H1 (cell line): ENCODE measurements around the gene LTO1. TPM values are rescaled to one million over a fixed set of nuclear protein-coding genes. Genes with fewer than 3 reads are reported as not detected.

Experiments used
- CTCF ChIA-PET: fragments of 300-600 bp; sonication (Branson Sonifier 250); formaldehyde crosslinking; loops from one replicate; lab custom pipeline; 2021; ENCODE audit not compliant: partially characterized antibody; lab: Charles Lee
- POLR2A ChIA-PET: fragments of 300-600 bp; sonication (Branson Sonifier 250); formaldehyde crosslinking; loops from one replicate; lab custom pipeline; 2021; ENCODE audit warnings: inconsistent platforms; ENCODE audit not compliant: partially characterized antibody; lab: Charles Lee
- DNase-seq, 2 experiments: peaks; one replicate each; pipeline versions ENCODE4 v3.0.0 to v3.0.0-alpha.2; 2010 to 2022; ENCODE audit warnings: low spot score in 2 of 2, low read depth in 1 of 2, mixed read lengths in 1 of 2
- FAIRE-seq: peaks from 2 replicates; lab custom pipeline; 2011; peaks lifted over from hg19 to GRCh38; lab: Jason Lieb, UNC
- H2AFZ ChIP-seq: 2 replicates; pipeline ENCODE4 v1.8.1; 2012; ENCODE audit warnings: low read length, inconsistent platforms
- H2AK5ac ChIP-seq: 2 replicates; pipeline ENCODE4 v1.6.1; 2013; ENCODE audit warnings: low read depth, low read length
- H2BK120ac ChIP-seq: replicated peaks from 2 replicates; pipeline ENCODE3; 2013; ENCODE audit warnings: low read depth, low read length, inconsistent platforms
- H2BK12ac ChIP-seq: 2 replicates; pipeline ENCODE4 v1.6.1; 2013; ENCODE audit warnings: low read depth, low read length
- H2BK15ac ChIP-seq: 2 replicates; pipeline ENCODE4 v1.6.1; 2013; ENCODE audit warnings: low read length
- H2BK20ac ChIP-seq: 2 replicates; pipeline ENCODE4 v1.6.1; 2013; ENCODE audit warnings: low read length
- H2BK5ac ChIP-seq: 2 replicates; pipeline ENCODE4 v1.6.1; 2013; ENCODE audit warnings: low read depth, low read length
- H3K14ac ChIP-seq: 2 replicates; pipeline ENCODE4 v1.6.1; 2013; ENCODE audit warnings: inconsistent platforms; ENCODE audit not compliant: insufficient read length
- H3K18ac ChIP-seq: 2 replicates; pipeline ENCODE4 v1.6.1; 2013; ENCODE audit warnings: low read length; ENCODE audit errors: extremely low read depth
- H3K23ac ChIP-seq: 2 replicates; pipeline ENCODE4 v1.6.1; 2013; ENCODE audit warnings: inconsistent platforms; ENCODE audit not compliant: insufficient read length
- H3K23me2 ChIP-seq: 2 replicates; pipeline ENCODE4 v1.6.1; 2013; ENCODE audit warnings: low read depth, low read length
- H3K27ac ChIP-seq: 2 replicates; pipeline ENCODE4 v1.6.1; 2011; ENCODE audit warnings: low read depth, low read length, inconsistent platforms
- H3K27me3 ChIP-seq, 4 experiments: replicated peaks in 1 of 4; 1 replicate in 1 of 4; 2 replicates in 3 of 4; pipeline versions ENCODE4 v1.6.1 to v1.8.1; 2011 to 2013; ENCODE audit warnings: low read length in 3 of 4, mild to moderate bottlenecking in 3 of 4, inconsistent platforms in 2 of 4, mixed read lengths in 2 of 4, moderate library complexity in 1 of 4; ENCODE audit not compliant: control insufficient read depth in 3 of 4, insufficient read depth in 3 of 4; ENCODE audit errors: extremely low read depth in 1 of 4
- H3K36me3 ChIP-seq, 4 experiments: 2 replicates each; pipeline versions ENCODE4 v1.6.1 to v1.8.1; 2011 to 2013; ENCODE audit warnings: mild to moderate bottlenecking in 4 of 4, low read length in 3 of 4, moderate library complexity in 2 of 4, control low read depth in 1 of 4, inconsistent platforms in 1 of 4; ENCODE audit not compliant: insufficient read depth in 4 of 4, control insufficient read depth in 2 of 4
- H3K4ac ChIP-seq: replicated peaks from 2 replicates; pipeline ENCODE3; 2013; ENCODE audit warnings: low read length, low read depth, mixed read lengths, inconsistent platforms; ENCODE audit not compliant: insufficient read length
- H3K4me1 ChIP-seq, 4 experiments: replicated peaks in 1 of 4; 1 replicate in 1 of 4; 2 replicates in 3 of 4; pipeline versions ENCODE4 v1.6.1 to v1.8.1; 2011 to 2013; ENCODE audit warnings: low read length in 3 of 4, inconsistent platforms in 2 of 4, mixed read lengths in 1 of 4; ENCODE audit not compliant: insufficient read depth in 4 of 4, control insufficient read depth in 3 of 4
- H3K4me2 ChIP-seq, 2 experiments: 2 replicates each; pipeline versions ENCODE4 v1.6.1 to v1.8.1; 2011 to 2013; ENCODE audit warnings: low read depth in 2 of 2, low read length in 2 of 2, control low read depth in 1 of 2, inconsistent platforms in 1 of 2, mild to moderate bottlenecking in 1 of 2; ENCODE audit not compliant: insufficient read depth in 1 of 2
- H3K4me3 ChIP-seq, 4 experiments: fragments of 200-600, 300-600 bp in 1 of 4; sonication (generic), shearing (Covaris generic), sonication (Bioruptor Twin) in 1 of 4; 2 replicates each; pipeline versions ENCODE4 v1.5.1 to v1.8.1; 2011 to 2016; ENCODE audit warnings: low read length in 4 of 4, low read depth in 3 of 4, control low read depth in 2 of 4, inconsistent platforms in 2 of 4, mild to moderate bottlenecking in 2 of 4, mixed read lengths in 1 of 4, moderate library complexity in 1 of 4; ENCODE audit not compliant: insufficient read depth in 2 of 4; ENCODE audit errors: extremely low read depth in 1 of 4
- H3K56ac ChIP-seq: replicated peaks from 2 replicates; pipeline ENCODE3; 2013; ENCODE audit warnings: low read depth, mild to moderate bottlenecking, mixed read lengths, low read length, inconsistent platforms; ENCODE audit not compliant: insufficient read length
- H3K79me1 ChIP-seq: 2 replicates; pipeline ENCODE4 v1.6.1; 2013; ENCODE audit warnings: low read depth, low read length, control low read depth
- H3K79me2 ChIP-seq, 2 experiments: 2 replicates each; pipeline versions ENCODE4 v1.6.1 to v1.8.1; 2012 to 2013; ENCODE audit warnings: low read length in 2 of 2, mild to moderate bottlenecking in 2 of 2, inconsistent platforms in 1 of 2; ENCODE audit not compliant: insufficient read depth in 2 of 2, control insufficient read depth in 1 of 2
- H3K9ac ChIP-seq, 4 experiments: replicated peaks in 1 of 4; 1 replicate in 1 of 4; 2 replicates in 3 of 4; pipeline versions ENCODE4 v1.6.1 to v1.8.1; 2011 to 2013; ENCODE audit warnings: low read depth in 3 of 4, low read length in 3 of 4, control low read depth in 2 of 4, mild to moderate bottlenecking in 2 of 4, moderate library complexity in 2 of 4, inconsistent platforms in 1 of 4; ENCODE audit errors: extremely low read depth in 1 of 4
- H3K9me3 ChIP-seq, 2 experiments: 2 replicates each; pipeline versions ENCODE4 v1.6.1 to v1.8.1; 2012 to 2013; ENCODE audit warnings: mild to moderate bottlenecking in 2 of 2, moderate library complexity in 2 of 2, control low read depth in 1 of 2, inconsistent platforms in 1 of 2, low read depth in 1 of 2, low read length in 1 of 2, mixed read lengths in 1 of 2; ENCODE audit not compliant: insufficient read depth in 2 of 2
- H4K20me1 ChIP-seq, 2 experiments: replicated peaks in 1 of 2; 2 replicates each; pipeline versions ENCODE3 to v1.8.1; 2011 to 2013; ENCODE audit warnings: inconsistent platforms in 2 of 2, low read length in 2 of 2, mild to moderate bottlenecking in 1 of 2; ENCODE audit not compliant: insufficient read depth in 2 of 2, control insufficient read depth in 1 of 2
- H4K5ac ChIP-seq: 2 replicates; pipeline ENCODE4 v1.6.1; 2013; ENCODE audit warnings: low read length, low read depth, mixed read lengths, inconsistent platforms; ENCODE audit not compliant: insufficient read length
- H4K8ac ChIP-seq: 2 replicates; pipeline ENCODE4 v1.8.0; 2013; ENCODE audit warnings: mild to moderate bottlenecking, moderate library complexity, low read length, inconsistent platforms; ENCODE audit not compliant: insufficient read depth; ENCODE audit errors: extremely low read depth
- H4K91ac ChIP-seq: replicated peaks from 2 replicates; pipeline ENCODE3; 2013; ENCODE audit warnings: low read length, mixed read lengths, inconsistent platforms; ENCODE audit not compliant: insufficient read length
- CBX5 ChIP-seq: fragments of 300-800, 300-1000 bp; sonication (generic); IDR thresholded peaks from 2 replicates; pipeline ENCODE4 v1.7.1; 2016; ENCODE audit warnings: antibody characterized with exemption, low read length, low read depth
- FOSL1 ChIP-seq: IDR thresholded peaks from 2 replicates; pipeline ENCODE4 v1.6.1; 2011; ENCODE audit warnings: mild to moderate bottlenecking, low read depth, low read length, moderate library complexity; ENCODE audit not compliant: insufficient read depth
- GTF2F1 ChIP-seq: IDR thresholded peaks from 2 replicates; pipeline ENCODE4 v1.6.1; 2012; ENCODE audit warnings: low read depth, low read length, improper control_type of control experiment, borderline replicate concordance
- KDM1A ChIP-seq: fragments of 200-600, 300-600 bp; sonication (generic); IDR thresholded peaks from 2 replicates; pipeline ENCODE4 v1.7.1; 2016; ENCODE audit warnings: mild to moderate bottlenecking, low read length, borderline replicate concordance
- KDM4A ChIP-seq: IDR thresholded peaks from one replicate; pipeline ENCODE4 v1.7.1; 2012; ENCODE audit warnings: low read depth, mild to moderate bottlenecking, moderate library complexity, low read length, inconsistent platforms; ENCODE audit not compliant: severe bottlenecking
- POU5F1 ChIP-seq: IDR thresholded peaks from 2 replicates; pipeline ENCODE4 v1.6.1; 2011; ENCODE audit warnings: low read depth, mild to moderate bottlenecking, low read length, moderate library complexity
- SP4 ChIP-seq: IDR thresholded peaks from 2 replicates; pipeline ENCODE4 v1.6.1; 2012; ENCODE audit warnings: low read length, inconsistent platforms
- SUZ12 ChIP-seq: fragments of 200-600 bp; sonication (generic); IDR thresholded peaks from 2 replicates; pipeline ENCODE4 v1.6.1; 2012; ENCODE audit warnings: mild to moderate bottlenecking, inconsistent platforms, low read length, moderate library complexity, mixed read lengths
- TCF12 ChIP-seq: IDR thresholded peaks from 2 replicates; pipeline ENCODE4 v1.6.1; 2011; ENCODE audit warnings: low read depth, mild to moderate bottlenecking, low read length
- ZNF274 ChIP-seq: IDR thresholded peaks from 2 replicates; pipeline ENCODE4 v1.7.0; 2012; ENCODE audit warnings: low read length, borderline replicate concordance; ENCODE audit errors: extremely low read depth
- WGBS, 2 experiments: shearing (Covaris generic) in 1 of 2; methylation state at CpG; one replicate each; pipeline versions ENCODE4 v1.1.6 to v1.1.7; 2013 to 2015; ENCODE audit warnings: low lambda C conversion rate in 2 of 2, mixed read lengths in 2 of 2, inconsistent platforms in 1 of 2, low coverage in 1 of 2, missing lambda C conversion rate in 1 of 2; ENCODE audit not compliant: insufficient replicate concordance in 2 of 2, insufficient coverage in 1 of 2, insufficient read length in 1 of 2; ENCODE audit errors: extremely low coverage in 1 of 2, missing lambda C conversion rate in 1 of 2; 5-methylcytosine and 5-hydroxymethylcytosine counted together
- polyA plus RNA-seq, 7 experiments: library from polyadenylated mRNA; depleted of rRNA in 3 of 7; stranded (reverse) in 5 of 7; unstranded in 2 of 7; fragments of >200 nt in 5 of 7; fragments of 200-250 nt in 2 of 7; gene quantifications; 1 replicate in 5 of 7; 2 replicates in 1 of 7; 4 replicates in 1 of 7; pipeline versions ENCODE4 v1.2.1 to v1.2.3, GENCODE V29; 2011 to 2013; ENCODE audit warnings: missing spikeins in 2 of 7, mixed read lengths in 2 of 7
- total RNA-seq: library from RNA; stranded (reverse); fragmentation: NEBNext Ultra II Directional; extraction: Animal tissue kit (Norgen Biotek cat#: 25700); gene quantifications from 2 replicates; pipeline ENCODE4 v1.2.1, GENCODE V29; 2021
- TF ChIP-seq, protein P1 (sequence below): IDR thresholded peaks from 2 replicates; pipeline ENCODE4 v1.6.1; 2012; ENCODE audit warnings: inconsistent platforms

Gene LTO1
- total and polyA plus RNA-seq, 2 of the 8 experiments (the other 6 are each of a cell fraction or from before 2014, with no cell fraction given): 15.4 to 21.3 TPM

GRCh38 chr11:69636512-69637197 is 38.5 kb downstream of the LTO1 start:
- Histone ChIP-seq H3K27ac (no peak overlapping the region), H3K27me3 (peaks cover 0 to 34% (median 22%) of the 10 kb centered on the region in 4 experiments; a peak in 5 of 7 replicates), H2AFZ (peak overlapping the region; percentile 87; the same call in 1 of the 2 replicates), H3K56ac (peak overlapping the region; percentile 17), H3K79me1 (no peaks in the 10 kb centered on the region), H2BK120ac (peak overlapping the region; percentile 38), H2BK20ac (no peak overlapping the region), H3K14ac (no peak overlapping the region), H2AK5ac (no peak overlapping the region), H3K4me2 (peak overlapping the region; percentile 80 to 92), H3K79me2 (peaks cover 0 to 4% of the 10 kb centered on the region in 2 experiments; a peak in 1 of 4 replicates), H3K4me1 (peaks cover 4 to 17% (median 10%) of the 10 kb centered on the region in 4 experiments), H4K20me1 (peaks cover 0 to 2% of the 10 kb centered on the region in 2 experiments), H3K23ac (no peak overlapping the region), H3K4ac (no peak overlapping the region), H3K9ac (peak overlapping the region in 3 of 4 experiments; percentile 16 to 48 (median 26); a peak in 5 of 7 replicates), H3K9me3 (no peaks in the 10 kb centered on the region), H2BK15ac (peak overlapping the region; percentile 6; the same call in 1 of the 2 replicates), H2BK5ac (peak overlapping the region; percentile 84; the same call in 1 of the 2 replicates), H3K4me3 (peak overlapping the region; percentile 45 to 97 (median 49)), H2BK12ac (peak overlapping the region; percentile 94), H3K23me2 (peaks cover 28% of the 10 kb centered on the region), H3K36me3 (no peaks in the 10 kb centered on the region), H3K18ac (peak overlapping the region; percentile 93), H4K91ac (peak overlapping the region; percentile 99), H4K5ac (peak overlapping the region; percentile 13), H4K8ac (peak overlapping the region; percentile 97; the same call in 1 of the 2 replicates)
- FAIRE-seq (peak; percentile 39), DNase-seq (peak; percentile 41 to 89)
- 2% methylated on average over 54 of the region's 63 CpGs; no CpG with 5 or more reads in 1 of the 2 experiments for WGBS, 2 experiments
- POLR2A ChIA-PET: interaction anchor here (0.6 to 13.2 kb wide), 22 partner anchors 8 to 514 kb away, joined by 3 to 197 read pairs (median 4); partner anchors contain the start of gene MYEOV
- CTCF ChIA-PET: interaction anchor here (0.6 kb wide), 2 partner anchors 193 to 350 kb away, joined by 3 read pairs; no protein-coding TSS in a partner anchor
- TF ChIP-seq, protein P1, sequence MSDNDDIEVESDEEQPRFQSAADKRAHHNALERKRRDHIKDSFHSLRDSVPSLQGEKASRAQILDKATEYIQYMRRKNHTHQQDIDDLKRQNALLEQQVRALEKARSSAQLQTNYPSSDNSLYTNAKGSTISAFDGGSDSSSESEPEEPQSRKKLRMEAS: peak; percentile 100
- TF ChIP-seq ZNF274 (no peak), FOSL1 (no peak), SP4 (no peak), KDM1A (peak; percentile 15; the same call in 1 of the 2 replicates), POU5F1 (no peak), GTF2F1 (no peak), TCF12 (peak; percentile 62; the same call in 1 of the 2 replicates), CBX5 (no peak), SUZ12 (no peak), KDM4A (peak; percentile 76)
